AG10803 (cell line): ENCODE measurements around the gene MAP7D1.

Source experiments
- DNase-seq: peaks from one replicate; pipeline ENCODE4 v3.0.0; 2010; ENCODE audit warnings: low read depth
- H3K4me3 ChIP-seq: 2 replicates; pipeline ENCODE4 v1.5.1; 2011; ENCODE audit warnings: mild to moderate bottlenecking, low read length, control low read depth
- CTCF ChIP-seq: conservative IDR thresholded peaks from 2 replicates; pipeline ENCODE4 v1.5.1; 2011; ENCODE audit warnings: mild to moderate bottlenecking, low read length, control low read depth, inconsistent platforms

MAP7D1 gene

GRCh38 chr1:36151134-36151844 is 4.7 kb upstream of the MAP7D1 start:
- DNase-seq = no peak
- peak overlapping the region; percentile 22 for H3K4me3 ChIP-seq
- no peak for TF ChIP-seq CTCF

- DNase-seq = no peak
- no peak overlapping the region for H3K4me3 ChIP-seq
- no peak for TF ChIP-seq CTCF
Observed at GRCh38 chr1:36151845-36152203, 4.1 kb upstream of the MAP7D1 start.

- no peak overlapping the region for H3K4me3 ChIP-seq
- no peak for TF ChIP-seq CTCF
- DNase-seq = no peak
Observed at GRCh38 chr1:36153476-36153875, 2.5 kb upstream of the MAP7D1 start.

GRCh38 chr1:36154335-36154734 is 1.6 kb upstream of the MAP7D1 start:
- no peak for TF ChIP-seq CTCF
- H3K4me3 ChIP-seq = no peak overlapping the region
- DNase-seq = no peak

GRCh38 chr1:36154765-36155407 is 1.1 kb upstream of the MAP7D1 start:
- DNase-seq = no peak
- TF ChIP-seq CTCF = no peak
- H3K4me3 ChIP-seq = peak overlapping the region; percentile 91

- H3K4me3 ChIP-seq = peak overlapping the region; percentile 91
- no peak for DNase-seq
- TF ChIP-seq CTCF = no peak
Observed at GRCh38 chr1:36156329-36157114, 562 bp downstream of the MAP7D1 start.
